WTC11 (cell line): ENCODE results near the gene FOXP4. TPM values are rescaled to one million over a fixed set of nuclear protein-coding genes. Genes with fewer than 3 reads are reported as not detected.

ENCODE experiments used
- ATAC-seq: fragments of 200-7000 bp; cut with Tn5 transposase; 2 replicates; pipeline ENCODE4 v1.10.0; 2021; ENCODE audit warnings: mild to moderate bottlenecking, moderate library complexity
- CTCF ChIA-PET: fragments of 300-600 bp; sonication (Branson Sonifier 250); formaldehyde crosslinking; loops from one replicate; lab custom pipeline; 2021; ENCODE audit warnings: antibody characterized with exemption; lab: Charles Lee
- POLR2A ChIA-PET: fragments of 350-600 bp; sonication (Branson Sonifier 250); formaldehyde crosslinking; loops from one replicate; lab custom pipeline; 2021; ENCODE audit warnings: antibody characterized with exemption; lab: Charles Lee
- DNase-seq: peaks from one replicate; pipeline ENCODE4 v3.0.0; 2021; ENCODE audit warnings: low spot score
- H3K27ac Mint-ChIP-seq: 2 replicates; pipeline ENCODE4 v1.8.0; 2021; ENCODE audit warnings: mixed read lengths
- H3K27me3 Mint-ChIP-seq: 2 replicates; pipeline ENCODE4 v1.8.0; 2021; ENCODE audit warnings: low read depth, mild to moderate bottlenecking, moderate library complexity, mixed read lengths
- H3K36me3 Mint-ChIP-seq: 2 replicates; pipeline ENCODE4 v1.8.0; 2021; ENCODE audit warnings: mixed read lengths
- H3K4me1 Mint-ChIP-seq: 2 replicates; pipeline ENCODE4 v1.8.0; 2022; ENCODE audit warnings: mixed read lengths
- H3K4me3 Mint-ChIP-seq: 2 replicates; pipeline ENCODE4 v1.8.0; 2021; ENCODE audit warnings: mild to moderate bottlenecking, moderate library complexity, mixed read lengths
- H3K9me3 Mint-ChIP-seq: 2 replicates; pipeline ENCODE4 v1.8.0; 2021; ENCODE audit warnings: mixed read lengths
- CBFB ChIP-seq: sonication (generic); formaldehyde crosslinking; IDR thresholded peaks from 2 replicates; pipeline ENCODE4 v1.8.1; 2022; ENCODE audit warnings: mild to moderate bottlenecking, low read depth, missing genetic modification reagents
- CTCF ChIP-seq: fragments of 200-600 bp; IDR thresholded peaks from 2 replicates; pipeline ENCODE4 v1.8.0; 2022; ENCODE audit warnings: antibody characterized with exemption
- E2F4 ChIP-seq: sonication (generic); formaldehyde crosslinking; IDR thresholded peaks from 2 replicates; pipeline ENCODE4 v1.8.1; 2022; ENCODE audit warnings: low read depth, mild to moderate bottlenecking, moderate library complexity, missing genetic modification reagents, borderline replicate concordance
- EMX1 ChIP-seq: fragments of 250-450 bp; sonication (Bioruptor Pico); IDR thresholded peaks from 2 replicates; pipeline ENCODE4 v1.8.0; 2021; ENCODE audit warnings: mild to moderate bottlenecking
- ERG ChIP-seq: fragments of 250-450 bp; sonication (Bioruptor Pico); IDR thresholded peaks from 2 replicates; pipeline ENCODE4 v1.8.0; 2021; ENCODE audit warnings: mild to moderate bottlenecking
- IRF2 ChIP-seq: sonication (generic); formaldehyde crosslinking; IDR thresholded peaks from 2 replicates; pipeline ENCODE4 v1.8.0; 2022; ENCODE audit warnings: low read depth, missing genetic modification reagents, borderline replicate concordance
- MXD4 ChIP-seq: fragments of 250-450 bp; sonication (Bioruptor Pico); IDR thresholded peaks from 2 replicates; pipeline ENCODE4 v1.8.0; 2021; ENCODE audit warnings: mild to moderate bottlenecking, moderate library complexity, borderline replicate concordance
- NFYB ChIP-seq: sonication (generic); formaldehyde crosslinking; conservative IDR thresholded peaks from 2 replicates; pipeline ENCODE4 v1.8.0; 2022; ENCODE audit warnings: low read depth, missing genetic modification reagents
- NR3C1 ChIP-seq: sonication (generic); formaldehyde crosslinking; conservative IDR thresholded peaks from 2 replicates; pipeline ENCODE4 v1.8.1; 2023; ENCODE audit warnings: low read depth, mild to moderate bottlenecking, missing genetic modification reagents
- PRDM15 ChIP-seq: sonication (generic); formaldehyde crosslinking; IDR thresholded peaks from 2 replicates; pipeline ENCODE4 v1.8.0; 2022; ENCODE audit warnings: missing genetic modification reagents
- USF1 ChIP-seq: sonication (generic); formaldehyde crosslinking; IDR thresholded peaks from 2 replicates; pipeline ENCODE4 v1.8.0; 2022; ENCODE audit warnings: mild to moderate bottlenecking, missing genetic modification reagents
- ZBTB43 ChIP-seq: sonication (generic); formaldehyde crosslinking; IDR thresholded peaks from 2 replicates; pipeline ENCODE4 v1.8.1; 2023; ENCODE audit warnings: mild to moderate bottlenecking, missing genetic modification reagents
- ZMAT4 ChIP-seq: fragments of 250-450 bp; sonication (Bioruptor Pico); IDR thresholded peaks from 2 replicates; pipeline ENCODE4 v1.9.0; 2021; ENCODE audit warnings: mild to moderate bottlenecking
- ZNF121 ChIP-seq: sonication (generic); formaldehyde crosslinking; IDR thresholded peaks from 2 replicates; pipeline ENCODE4 v1.8.0; 2023; ENCODE audit warnings: missing genetic modification reagents
- ZNF263 ChIP-seq: sonication (generic); formaldehyde crosslinking; IDR thresholded peaks from 2 replicates; pipeline ENCODE4 v1.8.1; 2022; ENCODE audit warnings: low read depth, mild to moderate bottlenecking, moderate library complexity, missing genetic modification reagents
- ZNF396 ChIP-seq: fragments of 250-450 bp; sonication (Bioruptor Pico); IDR thresholded peaks from 2 replicates; pipeline ENCODE4 v1.8.0; 2021; ENCODE audit warnings: mild to moderate bottlenecking, moderate library complexity, borderline replicate concordance
- ZSCAN18 ChIP-seq: fragments of 250-450 bp; sonication (Bioruptor Pico); IDR thresholded peaks from 2 replicates; pipeline ENCODE4 v2.1.2; 2022; ENCODE audit warnings: mild to moderate bottlenecking, moderate library complexity
- total RNA-seq: library from RNA; stranded (reverse); gene quantifications from 3 replicates; pipeline ENCODE4 v1.2.3, GENCODE V29; 2021

FOXP4 gene
- total RNA-seq, 1 experiment from 2014 or later = 36.6 TPM

GRCh38 chr6:41591859-41592502 lies 45.8 kb downstream of the FOXP4 start:
- Mint-ChIP-seq H3K4me3 (no peak overlapping the region), H3K36me3 (peaks cover 4% of the 10 kb centered on the region; the same call in 1 of the 2 replicates), H3K27ac (no peak overlapping the region), H3K4me1 (peaks cover 41% of the 10 kb centered on the region), H3K9me3 (no peaks in the 10 kb centered on the region), H3K27me3 (peaks cover 7% of the 10 kb centered on the region; the same call in 1 of the 2 replicates)
- peak; percentile 78 for ATAC-seq
- ChIA-PET POLR2A (no interaction called here), CTCF (interaction anchor here (0.6 to 3.0 kb wide), 26 partner anchors 8 to 222 kb away, joined by 3 to 27 read pairs (median 4); no protein-coding TSS in a partner anchor)
- peak; percentile 90 for DNase-seq
- TF ChIP-seq CTCF = peak; percentile 98
- TF ChIP-seq IRF2 = no peak
- no peak for TF ChIP-seq NR3C1 (CRISPR knock-in tag)
- peak; percentile 28; the same call in 1 of the 2 replicates for TF ChIP-seq NFYB

GRCh38 chr6:41593406-41593805 lies 47.2 kb downstream of the FOXP4 start:
- DNase-seq (no peak), ATAC-seq (no peak)
- H3K36me3 Mint-ChIP-seq = peaks cover 3% of the 10 kb centered on the region; the same call in 1 of the 2 replicates
- no peaks in the 10 kb centered on the region for H3K9me3 Mint-ChIP-seq
- H3K27ac Mint-ChIP-seq = no peak overlapping the region
- POLR2A ChIA-PET = no interaction called here
- no peak for TF ChIP-seq ZMAT4 (CRISPR knock-in tag)
- no peak for TF ChIP-seq ZBTB43 (CRISPR knock-in tag)
- no peak for TF ChIP-seq ERG
- TF ChIP-seq ZNF263 (CRISPR knock-in tag) = no peak
- H3K4me1 Mint-ChIP-seq = peaks cover 37% of the 10 kb centered on the region
- CTCF ChIA-PET = interaction anchor here (1.2 to 3.0 kb wide), 6 partner anchors 10 to 168 kb away, joined by 5 to 27 read pairs (median 6); no protein-coding TSS in a partner anchor
- H3K4me3 Mint-ChIP-seq = no peak overlapping the region
- peaks cover 7% of the 10 kb centered on the region; the same call in 1 of the 2 replicates for H3K27me3 Mint-ChIP-seq

- Mint-ChIP-seq H3K4me1 (peaks cover 37% of the 10 kb centered on the region), H3K9me3 (no peaks in the 10 kb centered on the region), H3K27ac (no peak overlapping the region), H3K36me3 (no peaks in the 10 kb centered on the region; the same call in 1 of the 2 replicates), H3K27me3 (peaks cover 7% of the 10 kb centered on the region; the same call in 1 of the 2 replicates), H3K4me3 (no peak overlapping the region)
- CTCF ChIA-PET = interaction anchor here (1.5 to 2.3 kb wide), 2 partner anchors 33 to 220 kb away, joined by 4 to 6 read pairs; no protein-coding TSS in a partner anchor
- DNase-seq (no peak), ATAC-seq (no peak)
- POLR2A ChIA-PET = no interaction called here
- no peak for TF ChIP-seq ZSCAN18 (CRISPR knock-in tag)
- TF ChIP-seq E2F4 = no peak
- no peak for TF ChIP-seq ZNF396 (CRISPR knock-in tag)
- TF ChIP-seq CBFB = no peak
- TF ChIP-seq EMX1 = no peak
- TF ChIP-seq MXD4 (CRISPR knock-in tag) = no peak
- TF ChIP-seq ZNF121 (CRISPR knock-in tag) = no peak
- TF ChIP-seq PRDM15 (CRISPR knock-in tag) = no peak
- TF ChIP-seq USF1 (CRISPR knock-in tag) = no peak
These were observed 47.7 kb downstream of the FOXP4 start for GRCh38 chr6:41593839-41594238.
